ENCODE results near the gene RXRA.

RXRA gene

GRCh38 chr9:134403682-134404301 is 77.5 kb downstream of the RXRA start:
- peak; percentile 92 for DNase-seq

DNA sequence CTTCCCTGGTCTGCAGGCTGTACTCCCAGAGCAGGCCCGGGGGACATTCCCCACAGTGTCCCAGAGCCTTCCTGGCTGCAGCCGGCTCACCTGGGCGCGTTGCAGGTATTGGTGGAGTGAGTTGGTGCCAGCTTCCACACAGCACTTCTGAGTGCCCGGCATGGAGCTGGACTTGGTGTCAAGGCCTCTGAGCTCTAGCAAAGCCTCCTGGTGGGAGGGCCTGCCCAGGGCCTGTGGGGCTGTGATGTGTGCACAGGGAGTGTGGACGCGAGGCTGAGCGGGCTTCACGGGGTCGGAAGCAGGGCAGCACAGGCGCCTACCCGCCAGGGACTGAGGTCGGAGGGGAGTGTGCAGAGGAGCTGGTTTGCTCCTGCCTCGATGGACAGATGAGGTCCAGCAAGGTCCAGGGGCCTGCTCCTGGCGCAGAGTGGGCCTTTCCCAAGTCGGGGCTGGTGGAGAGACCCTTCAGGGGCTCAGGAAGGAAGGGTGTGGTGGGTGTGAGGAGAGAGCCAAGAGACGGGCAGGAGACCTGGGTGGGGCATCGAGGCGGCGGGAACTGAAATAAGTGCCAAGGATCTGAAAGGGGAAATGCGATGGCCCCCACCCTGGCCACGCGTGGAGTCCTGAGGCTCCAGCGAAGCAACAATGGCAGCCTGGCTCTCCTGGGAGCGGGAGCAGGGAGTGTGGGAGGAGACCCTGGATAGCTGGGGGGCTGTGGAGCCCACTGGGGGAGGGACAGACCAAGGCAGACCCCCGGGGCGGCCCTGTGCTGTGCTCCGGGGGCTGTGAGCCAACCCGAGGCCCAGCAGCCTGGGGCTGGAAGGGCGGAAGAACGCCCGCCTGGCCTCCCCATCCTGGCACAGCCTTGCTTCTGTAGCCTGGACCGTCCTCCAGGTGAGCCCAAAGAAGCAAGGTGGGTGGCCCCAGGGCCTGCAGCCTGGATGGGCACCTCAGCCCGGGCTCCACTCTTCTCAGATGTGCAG is 78.4 kb downstream of the RXRA start:
- no peak for DNase-seq

DNA sequence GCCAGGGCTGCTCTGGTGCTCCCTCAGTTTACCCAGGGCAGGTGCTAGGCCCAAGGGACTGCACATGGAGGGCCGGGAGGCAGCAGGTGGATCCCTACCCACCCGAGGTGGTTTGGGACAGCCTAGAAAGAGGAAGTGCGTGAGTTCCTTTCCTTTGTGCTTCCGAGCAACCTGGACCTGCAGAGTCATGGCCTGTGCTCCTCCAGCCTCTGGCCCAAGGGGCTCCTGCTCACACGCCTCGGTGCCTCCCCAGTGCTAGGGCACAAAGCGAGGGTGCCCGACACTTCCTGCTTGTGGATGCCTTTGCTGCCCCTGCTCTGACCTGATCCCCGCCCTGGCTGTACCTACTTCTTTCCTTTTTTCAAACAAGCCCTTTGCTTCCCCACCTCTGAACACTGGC is 79.3 kb downstream of the RXRA start:
- DNase-seq: no peak

- no peak for DNase-seq
These were observed 80.3 kb downstream of the RXRA start for GRCh38 chr9:134406366-134407120.

GRCh38 chr9:134407121-134407779 is 81.0 kb downstream of the RXRA start:
- peak; percentile 84 for DNase-seq

DNA sequence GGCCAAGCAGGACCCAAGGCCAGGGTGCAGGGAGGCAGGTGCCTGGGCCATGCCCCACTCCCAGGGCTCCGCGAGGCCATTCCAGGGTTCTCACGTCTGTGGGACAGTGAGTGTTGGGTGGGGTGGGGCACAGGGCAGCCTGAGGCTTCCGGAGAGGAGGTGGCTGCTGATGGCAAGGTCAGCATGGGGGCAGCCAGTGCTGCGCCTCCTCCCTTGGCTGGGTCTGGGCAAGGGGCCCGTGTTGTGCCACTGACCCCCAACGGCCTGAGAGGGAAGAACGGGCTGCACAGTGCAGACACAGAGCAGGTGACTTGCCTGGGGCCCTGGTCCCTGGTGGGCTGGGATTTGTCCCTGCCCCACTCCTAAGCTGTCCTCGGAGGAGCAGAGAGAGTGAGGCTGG is 82.1 kb downstream of the RXRA start:
- no peak for DNase-seq

GRCh38 chr9:134408939-134409737 is 82.9 kb downstream of the RXRA start:
- no peak for DNase-seq

DNA sequence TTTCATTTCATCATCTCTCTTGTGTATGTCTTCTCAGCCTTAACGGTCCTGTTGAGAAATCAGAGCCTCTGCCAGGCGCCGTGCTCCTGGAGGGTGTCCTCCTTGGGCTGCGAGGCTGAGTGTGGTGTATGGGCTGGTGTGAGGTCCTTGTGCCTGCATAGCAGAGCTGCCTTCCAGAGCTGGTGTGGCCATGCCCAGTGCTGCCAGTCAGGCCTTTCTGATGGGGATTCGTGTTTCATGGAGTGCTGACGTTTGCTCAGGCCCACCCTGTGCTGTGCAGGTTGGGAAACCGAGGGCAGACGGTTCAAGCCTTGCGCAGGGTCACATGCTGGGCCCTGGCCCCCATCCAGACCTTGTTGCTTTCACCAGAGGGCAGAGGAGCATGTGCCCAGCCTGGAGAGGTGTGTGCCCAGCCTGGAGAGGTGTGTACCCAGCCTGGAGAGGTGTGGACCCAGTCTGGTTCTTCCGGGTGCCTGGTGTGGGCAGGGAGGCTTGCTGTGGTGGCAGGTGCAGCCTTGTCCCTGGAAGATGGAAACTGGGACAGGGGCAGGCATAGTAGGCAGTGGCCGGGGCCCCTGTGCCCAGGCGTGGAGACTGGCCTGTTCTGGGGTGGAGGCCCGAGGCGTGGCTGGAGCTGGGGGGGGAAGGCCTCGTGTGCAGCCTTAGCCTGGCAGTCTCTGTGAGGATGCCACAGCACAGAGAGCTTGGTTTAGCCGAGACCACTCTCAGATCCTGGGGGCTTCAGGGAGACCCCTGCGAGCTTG is 84.0 kb downstream of the RXRA start:
- no peak for DNase-seq

GRCh38 chr9:134410835-134411217 is 84.6 kb downstream of the RXRA start:
- no peak for DNase-seq

DNA sequence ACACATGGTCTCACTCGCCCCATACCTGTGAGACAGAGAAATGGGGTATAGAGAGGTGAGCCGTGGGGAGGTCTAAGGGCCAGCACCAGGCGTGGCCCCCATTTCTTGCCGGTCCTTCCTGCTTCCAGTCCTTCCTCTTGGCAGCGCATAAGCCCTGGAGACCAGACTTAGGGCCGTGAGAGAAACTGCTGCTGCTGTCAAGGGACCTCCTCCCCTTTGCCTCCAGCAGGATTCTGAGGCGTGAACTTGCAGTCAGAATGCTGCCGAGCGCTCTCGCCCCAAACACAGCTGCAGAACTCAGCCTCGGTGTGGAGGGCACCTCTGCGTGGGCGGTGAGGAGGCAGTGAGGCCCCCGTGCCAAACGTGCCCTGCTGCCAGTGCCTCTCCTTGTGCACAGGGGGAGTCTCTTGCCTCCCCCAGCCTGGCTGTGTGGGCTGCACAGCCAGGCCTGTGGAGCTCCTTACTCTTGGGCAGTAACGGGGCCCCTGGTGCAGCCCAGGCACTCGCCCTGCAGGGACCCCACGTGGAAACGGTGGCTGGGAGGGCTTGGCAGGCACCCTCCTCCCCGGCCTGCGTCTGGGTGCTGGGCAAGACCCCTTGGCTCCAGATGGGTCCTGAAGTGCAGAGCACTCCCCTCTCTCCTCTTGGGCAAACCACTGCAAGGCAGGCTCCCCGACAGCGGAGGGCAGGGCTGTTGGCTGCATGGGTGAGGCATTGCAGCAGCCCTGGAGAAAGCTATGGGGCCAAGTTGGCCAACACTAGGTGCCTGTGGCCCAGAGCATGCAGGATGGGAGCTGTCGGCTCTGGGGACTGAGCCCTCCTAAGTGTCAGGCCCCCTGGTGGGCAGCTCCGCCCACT is 85.4 kb downstream of the RXRA start:
- DNase-seq: no peak

DNA sequence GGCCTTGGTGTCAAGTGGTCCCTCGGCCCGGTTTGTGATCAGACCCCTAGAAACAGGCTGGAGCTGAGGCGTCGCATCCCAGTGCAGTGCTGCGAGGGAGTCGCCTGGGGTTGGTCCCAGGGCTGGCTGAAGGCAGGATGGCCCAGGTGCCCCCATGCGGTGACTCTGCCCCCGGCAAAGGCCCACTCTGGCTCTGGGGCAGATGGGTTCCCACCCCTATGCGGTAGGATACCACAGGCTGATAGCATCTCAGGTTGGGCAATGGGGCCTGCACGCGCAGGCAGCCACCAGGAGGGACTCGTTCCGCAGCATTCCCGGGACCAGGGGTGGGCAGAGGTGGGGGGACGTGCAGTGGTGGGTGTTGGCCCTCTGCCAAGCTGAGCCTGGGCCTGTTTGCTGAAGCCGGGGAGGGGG is 86.0 kb downstream of the RXRA start:
- DNase-seq: no peak

GRCh38 chr9:134413112-134413715 is 87.0 kb downstream of the RXRA start:
- no peak for DNase-seq

- DNase-seq: peak; percentile 71
These were observed 87.8 kb downstream of the RXRA start for GRCh38 chr9:134413890-134414623.

- DNase-seq: no peak
These were observed 88.7 kb downstream of the RXRA start for GRCh38 chr9:134414900-134415425.

DNA sequence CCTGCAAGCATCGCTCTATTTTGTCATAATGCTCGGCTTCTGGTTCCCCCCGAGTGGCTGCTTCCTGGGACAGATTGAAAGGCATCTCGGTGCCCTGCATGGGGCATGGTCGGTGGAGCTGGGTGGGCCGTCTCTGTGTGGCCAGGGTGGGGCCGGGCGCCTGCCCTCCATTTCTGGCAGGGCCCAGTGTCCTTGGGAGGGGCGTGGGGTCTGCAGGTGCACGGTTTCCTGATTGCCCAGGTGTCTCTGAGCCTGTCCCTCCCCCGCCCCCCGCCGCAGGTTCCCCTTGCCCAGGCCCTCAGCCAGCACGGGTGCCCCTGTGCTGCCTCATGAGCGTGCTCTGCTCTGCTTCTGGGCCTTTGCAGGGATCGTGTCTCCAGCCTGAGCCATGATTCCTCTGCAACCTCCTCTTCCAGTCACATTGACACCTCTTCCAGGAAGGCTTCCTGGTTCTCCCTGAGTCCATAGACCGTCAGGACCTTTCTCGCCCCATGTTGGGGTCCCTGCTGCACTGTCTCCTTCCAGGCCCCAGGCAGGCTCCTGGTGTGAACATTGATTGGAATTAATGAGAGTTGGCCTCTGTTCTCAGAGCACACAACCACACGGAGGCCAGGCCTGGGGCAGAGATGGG is 90.2 kb downstream of the RXRA start:
- DNase-seq: no peak

GRCh38 chr9:134418354-134418753 is 92.1 kb downstream of the RXRA start:
- DNase-seq: no peak

DNA sequence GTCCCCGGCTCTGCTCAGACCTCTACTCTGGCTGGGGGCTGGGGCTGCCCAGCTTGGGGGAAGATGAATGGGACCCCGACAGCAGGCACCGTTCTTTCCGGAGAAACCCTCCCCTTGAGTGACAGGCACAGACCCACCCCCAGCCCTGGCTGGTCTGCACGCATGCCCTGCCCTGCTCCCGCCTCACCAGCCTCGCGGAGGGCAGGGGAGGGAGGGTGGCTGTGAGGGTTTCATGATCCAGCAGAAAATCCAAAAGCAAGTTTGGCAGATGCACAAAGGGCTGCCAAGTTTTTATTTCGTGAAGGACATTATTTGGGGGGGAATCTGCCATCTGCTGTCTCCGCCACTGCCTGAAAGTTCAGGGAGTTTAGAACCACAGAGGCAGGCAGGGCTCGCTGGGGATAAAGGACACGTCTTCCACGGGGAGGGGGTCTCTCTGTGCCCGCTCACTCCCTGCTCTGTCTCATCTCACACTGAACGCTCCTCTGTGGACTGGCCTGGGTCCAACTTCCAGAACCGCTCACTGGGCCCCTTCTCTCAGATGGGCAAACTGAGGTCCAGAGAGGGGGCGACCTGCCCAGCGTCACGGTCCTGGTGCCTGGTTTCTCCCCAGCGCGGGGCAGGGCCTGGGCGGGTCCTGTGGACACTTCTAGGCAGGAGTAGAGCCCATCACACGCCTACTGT is 92.9 kb downstream of the RXRA start:
- no peak for DNase-seq
